ENCODE data around the gene MAP2K3.

Gene MAP2K3

DNA sequence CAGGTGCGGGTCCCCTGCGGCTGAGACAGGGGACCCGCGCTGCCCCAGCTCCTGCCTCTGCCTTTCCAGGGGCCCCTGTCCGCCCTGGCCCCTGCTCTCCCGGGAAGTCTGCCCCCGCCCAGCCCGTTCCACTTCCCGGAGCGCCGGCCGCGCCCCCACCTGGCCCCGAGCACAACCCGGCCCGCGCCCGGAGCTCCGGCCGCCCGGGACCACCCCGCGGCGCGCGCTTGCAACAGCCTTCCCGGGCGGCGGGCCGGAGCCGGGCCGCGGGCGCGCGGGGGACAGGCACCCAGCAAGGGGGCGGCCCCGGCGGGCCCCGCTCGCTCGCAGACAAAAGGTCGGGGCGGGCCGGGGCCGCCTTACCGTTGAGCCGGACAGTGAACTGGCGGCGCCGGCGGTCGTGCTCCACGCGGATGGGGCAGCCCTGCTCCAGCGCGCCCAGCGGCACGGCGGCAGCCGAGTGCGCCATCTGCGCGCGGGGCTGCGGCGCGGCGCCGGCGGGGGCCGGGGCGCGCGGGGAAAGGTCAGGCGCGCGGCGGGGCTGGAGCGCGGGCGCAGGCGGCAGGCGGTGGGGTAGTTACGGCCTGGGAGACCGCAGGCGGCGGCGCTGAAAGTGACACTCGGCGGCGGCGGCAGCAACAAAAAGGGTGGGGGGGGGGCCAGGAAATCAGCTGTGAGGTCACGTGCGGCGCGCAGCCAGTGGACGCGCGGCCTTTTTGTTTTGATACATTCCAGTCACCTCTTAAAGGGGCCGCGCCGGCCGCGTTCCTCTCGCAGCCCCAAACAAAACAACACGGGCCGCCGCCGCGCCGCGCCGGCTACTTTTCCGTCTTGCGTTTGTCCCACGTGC lies 31.5 kb upstream of the MAP2K3 start, which contains the start of gene NATD1:
TSS of gene NATD1 (minus strand) at position 615 of the 850 bp plus-strand sequence. CDS start at position 469, 146 bp downstream.
- peak; percentile 52 to 60 for DNase-seq (ENCODE audit: low read depth in 2 of 2, low spot score in 1 of 2)

- DNase-seq (ENCODE audit: low read depth in 2 of 2, low spot score in 1 of 2): no peak
Measured at GRCh38 chr17:21253646-21254441, 30.7 kb upstream of the MAP2K3 start.

DNA sequence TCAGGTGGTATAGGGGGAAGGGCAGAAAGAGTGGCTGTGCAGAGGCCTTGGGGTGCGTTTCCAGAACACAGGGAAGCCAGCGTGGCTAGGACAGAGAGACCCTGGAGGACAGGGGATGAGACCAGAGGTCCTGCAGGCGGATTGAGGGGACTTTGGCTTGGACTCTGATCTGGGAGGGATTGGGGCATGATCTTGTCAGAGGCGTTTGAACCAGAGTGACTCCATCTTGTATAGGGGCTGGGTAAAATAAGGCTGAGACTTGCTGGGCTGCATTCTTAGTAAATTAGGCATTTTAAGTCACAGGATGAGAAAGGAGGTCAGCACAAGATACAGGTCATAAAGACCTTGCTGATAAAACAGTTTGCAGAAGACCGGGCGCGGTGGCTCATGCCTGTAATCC lies 25.9 kb upstream of the MAP2K3 start:
- no peak for DNase-seq (ENCODE audit: low read depth in 2 of 2, low spot score in 1 of 2)

GRCh38 chr17:21262259-21262993 lies 22.1 kb upstream of the MAP2K3 start:
- DNase-seq (ENCODE audit: low read depth in 2 of 2, low spot score in 1 of 2): no peak

DNA sequence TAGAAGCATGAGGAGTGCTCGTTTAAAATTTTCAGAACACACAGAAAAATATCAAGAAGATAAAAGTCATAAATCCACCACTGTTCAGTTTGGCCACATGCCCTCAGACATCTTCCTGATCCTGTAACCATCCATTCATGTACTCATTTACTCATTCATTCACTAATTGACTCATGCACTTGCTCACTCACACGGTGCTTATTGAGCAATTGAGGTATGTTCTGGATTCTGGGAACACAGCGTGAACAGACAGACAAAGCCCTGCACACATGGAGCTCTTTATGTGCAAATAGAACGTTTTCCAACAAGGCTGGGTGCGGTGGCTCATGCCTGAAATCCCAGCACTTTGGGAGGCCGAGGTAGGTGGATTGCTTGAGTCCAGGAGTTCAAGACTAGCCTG lies 21.1 kb upstream of the MAP2K3 start:
- DNase-seq (ENCODE audit: low read depth in 2 of 2, low spot score in 1 of 2): no peak

GRCh38 chr17:21268596-21269188 lies 15.8 kb upstream of the MAP2K3 start:
- no peak for DNase-seq (ENCODE audit: low read depth in 2 of 2, low spot score in 1 of 2)

- DNase-seq (ENCODE audit: low read depth in 2 of 2, low spot score in 1 of 2): no peak
Measured at GRCh38 chr17:21269394-21269793, 15.1 kb upstream of the MAP2K3 start.

GRCh38 chr17:21271454-21272183 lies 12.9 kb upstream of the MAP2K3 start:
- DNase-seq (ENCODE audit: low read depth in 2 of 2, low spot score in 1 of 2): no peak

DNA sequence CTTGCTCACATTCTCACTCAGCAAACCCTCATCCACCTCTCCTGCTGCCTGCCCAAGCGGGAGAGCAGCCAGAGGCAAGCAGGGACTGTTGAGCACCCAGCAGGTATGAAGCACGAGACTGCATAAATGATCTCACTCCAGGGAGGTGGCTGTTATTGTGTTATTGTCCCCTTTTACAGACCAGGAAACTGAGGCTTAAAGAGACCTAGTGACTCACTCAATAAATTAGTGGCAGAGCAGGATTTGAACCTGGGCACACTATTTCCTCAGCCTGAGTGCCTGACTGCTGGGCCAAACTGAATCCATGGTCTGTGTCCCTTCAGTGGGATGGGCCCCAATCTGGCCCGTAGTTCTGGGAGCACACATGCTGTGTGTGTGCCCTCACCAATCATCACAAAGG lies 12.3 kb upstream of the MAP2K3 start:
- DNase-seq (ENCODE audit: low read depth in 2 of 2, low spot score in 1 of 2): no peak

GRCh38 chr17:21272881-21273792 lies 11.4 kb upstream of the MAP2K3 start:
- no peak for DNase-seq (ENCODE audit: low read depth in 2 of 2, low spot score in 1 of 2)

GRCh38 chr17:21275047-21275578 lies 9.4 kb upstream of the MAP2K3 start:
- no peak for DNase-seq (ENCODE audit: low read depth in 2 of 2, low spot score in 1 of 2)

DNA sequence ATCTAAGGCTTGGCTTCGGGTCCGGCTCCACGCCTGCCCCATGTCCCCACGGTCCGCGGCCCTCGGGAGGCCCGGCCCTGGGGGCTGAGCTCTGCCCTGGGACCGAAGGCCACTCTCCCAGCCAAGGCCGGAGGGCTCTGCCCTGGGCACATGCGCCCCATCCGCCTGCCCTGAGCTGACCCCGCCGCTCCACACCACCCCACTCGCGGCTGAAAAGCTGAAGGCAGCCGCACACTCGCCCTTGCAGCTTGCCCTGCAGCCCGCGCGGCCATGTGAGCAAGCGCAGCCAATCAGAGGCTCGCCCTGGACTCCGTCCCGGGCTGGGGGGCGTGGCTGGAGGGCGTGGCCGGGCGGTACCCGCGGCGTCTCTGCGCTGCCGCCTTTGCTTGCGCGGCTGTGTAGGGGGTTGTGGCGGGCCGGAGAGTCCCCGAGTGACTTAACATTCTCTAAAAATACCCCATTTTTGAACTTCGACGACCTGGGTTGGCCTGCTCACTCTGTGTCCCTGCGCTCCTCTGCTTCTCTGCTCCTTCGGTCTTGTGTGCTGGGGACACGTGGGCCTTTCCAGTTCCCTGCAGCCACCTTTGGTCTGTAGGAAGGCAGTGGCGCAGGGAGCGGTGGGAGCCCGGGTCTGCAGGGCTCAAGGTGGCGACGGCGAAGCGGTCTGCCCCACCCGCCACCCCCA lies 8.8 kb upstream of the MAP2K3 start:
- DNase-seq (ENCODE audit: low read depth in 2 of 2, low spot score in 1 of 2): peak; percentile 90 to 94

DNA sequence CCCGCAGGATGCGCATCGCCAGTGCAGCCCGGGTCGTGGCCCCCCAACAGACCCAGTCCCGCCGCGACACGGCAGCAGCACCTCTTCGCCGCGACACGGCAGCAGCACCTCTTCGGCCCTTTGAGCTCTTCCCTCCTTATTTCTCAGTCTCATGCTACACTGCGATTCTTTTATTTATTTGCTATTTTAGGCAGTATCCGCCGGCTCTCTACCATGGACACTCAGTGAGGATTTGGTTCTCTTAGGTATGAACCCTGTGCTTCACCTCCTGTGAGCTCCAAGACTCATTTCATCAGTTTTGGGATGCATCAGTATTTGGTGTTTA lies 8.3 kb upstream of the MAP2K3 start:
- DNase-seq (ENCODE audit: low read depth in 2 of 2, low spot score in 1 of 2): no peak

- DNase-seq (ENCODE audit: low read depth in 2 of 2, low spot score in 1 of 2): no peak
Measured at GRCh38 chr17:21277332-21277731, 7.2 kb upstream of the MAP2K3 start.

- DNase-seq (ENCODE audit: low read depth in 2 of 2, low spot score in 1 of 2): no peak
Measured at GRCh38 chr17:21278450-21279197, 5.9 kb upstream of the MAP2K3 start.

DNA sequence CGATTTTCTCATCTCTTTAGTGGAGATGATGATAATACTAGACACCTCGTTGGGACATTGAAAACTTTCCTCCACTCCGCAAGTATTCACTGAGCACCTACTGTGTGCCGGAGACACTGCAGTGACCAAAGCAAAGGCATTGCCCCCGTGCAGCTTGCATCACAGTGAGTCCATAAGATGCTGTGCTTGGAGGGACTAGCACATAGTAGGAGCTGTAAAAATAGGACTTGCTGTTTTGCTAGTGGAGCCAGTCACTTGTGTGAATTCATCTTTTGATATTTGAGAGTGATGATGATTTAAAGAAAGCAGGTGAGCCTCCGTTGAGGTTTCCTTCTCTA lies 5.3 kb upstream of the MAP2K3 start:
- no peak for DNase-seq (ENCODE audit: low read depth in 2 of 2, low spot score in 1 of 2)

DNA sequence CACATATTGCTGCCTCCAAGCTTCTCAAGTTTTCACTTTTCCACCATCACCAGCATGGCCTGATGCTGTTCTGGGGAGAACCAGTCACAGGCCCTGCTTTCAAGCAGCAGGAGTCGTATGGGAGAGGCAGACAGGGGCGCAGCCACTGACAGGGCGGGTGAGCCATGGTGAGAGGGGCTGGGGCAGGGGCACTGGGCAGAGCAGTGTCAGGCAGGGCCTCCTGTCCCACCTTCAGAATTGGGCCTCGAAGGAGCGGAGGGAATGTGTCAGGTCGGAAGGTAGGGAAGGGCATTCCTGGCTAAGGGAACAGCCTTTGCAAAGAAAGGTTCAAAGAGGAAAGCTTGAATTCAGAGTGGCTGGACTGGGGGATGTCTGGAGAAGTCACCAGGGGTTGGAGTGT lies 4.9 kb upstream of the MAP2K3 start:
- no peak for DNase-seq (ENCODE audit: low read depth in 2 of 2, low spot score in 1 of 2)

DNA sequence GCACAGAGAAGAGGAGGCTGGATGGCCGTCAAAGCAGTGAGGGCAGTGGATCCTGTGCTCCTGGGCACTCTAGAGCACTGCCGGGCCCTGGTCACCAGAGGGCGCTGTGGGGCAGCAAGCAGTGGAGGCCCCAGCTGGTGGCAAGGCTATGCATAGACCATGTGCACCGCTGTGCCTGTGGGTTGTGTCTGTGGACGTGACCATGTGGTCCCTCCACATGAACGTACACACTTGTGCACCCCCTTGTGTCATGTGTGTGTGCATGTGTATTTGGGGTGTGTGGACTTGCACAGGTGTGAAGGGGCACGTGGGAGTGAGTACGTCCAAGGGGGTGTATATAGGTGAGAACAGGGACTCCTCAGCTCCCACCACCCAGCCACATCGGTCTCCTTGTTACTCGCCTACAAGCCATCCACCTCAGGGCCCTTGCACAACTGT lies 4.4 kb upstream of the MAP2K3 start:
- DNase-seq (ENCODE audit: low read depth in 2 of 2, low spot score in 1 of 2): peak; percentile 83

Measured in stimulated activated CD8-positive, alpha-beta memory T cell treated with anti-CD3 and anti-CD28 coated beads, Interleukin-4, amount 100 ng/mL, for 1 hour (primary cell).